HEK293 (cell line): Measurements from ENCODE around the gene HSDL1.

ENCODE experiments used
- CTCF ChIA-PET: fragments of 350-600 bp; formaldehyde crosslinking; extraction: SDS; loops from one replicate; lab custom pipeline; 2021; ENCODE audit warnings: antibody characterized with exemption; lab: Yijun Ruan, JAX
- POLR2A ChIA-PET: fragments of 300-600 bp; formaldehyde crosslinking; extraction: SDS; loops from one replicate; lab custom pipeline; 2020; ENCODE audit warnings: antibody characterized with exemption, inconsistent platforms; lab: Yijun Ruan, JAX
- H3K27ac ChIP-seq: fragments of 200-500 bp; sonication (Bioruptor generic); 2 replicates; pipeline ENCODE4 v1.5.1; 2014; ENCODE audit warnings: low read depth, low read length, control low read depth, inconsistent platforms; ENCODE audit errors: extremely low read depth
- H3K36me3 ChIP-seq, 2 experiments: fragments of 200-500 bp in 1 of 2; sonication (Bioruptor generic) in 1 of 2; 1 replicate in 1 of 2; 2 replicates in 1 of 2; pipeline ENCODE4 v1.5.1; 2014 to 2017; ENCODE audit warnings: inconsistent platforms in 2 of 2, low read length in 2 of 2; ENCODE audit not compliant: control insufficient read depth in 2 of 2, insufficient read depth in 1 of 2
- H3K4me1 ChIP-seq: fragments of 200-500 bp; sonication (Bioruptor generic); 2 replicates; pipeline ENCODE4 v1.5.1; 2014; ENCODE audit warnings: mild to moderate bottlenecking, low read length, inconsistent platforms; ENCODE audit not compliant: control insufficient read depth, insufficient read depth
- H3K4me3 ChIP-seq: 2 replicates; pipeline ENCODE4 v1.5.1; 2011; ENCODE audit warnings: low read depth, mild to moderate bottlenecking, control low read depth, low read length, moderate library complexity
- H3K9me3 ChIP-seq: fragments of 200-500 bp; sonication (Bioruptor generic); 2 replicates; pipeline ENCODE4 v1.5.1; 2014; ENCODE audit warnings: low read depth, low read length, inconsistent platforms; ENCODE audit not compliant: control insufficient read depth, insufficient read depth
- GLIS1 ChIP-seq: fragments of 450-650 bp; formaldehyde crosslinking; IDR thresholded peaks from 2 replicates; pipeline ENCODE4 v1.5.1; 2016; ENCODE audit warnings: missing biosample characterization, missing genetic modification characterization
- GLIS2 ChIP-seq: fragments of 450-650 bp; formaldehyde crosslinking; IDR thresholded peaks from 2 replicates; pipeline ENCODE4 v1.5.1; 2016; ENCODE audit warnings: missing biosample characterization, missing genetic modification characterization
- KLF7 ChIP-seq: fragments of 450-650 bp; formaldehyde crosslinking; IDR thresholded peaks from 2 replicates; pipeline ENCODE4 v1.5.1; 2016; ENCODE audit warnings: missing biosample characterization, missing genetic modification characterization, borderline replicate concordance
- KLF8 ChIP-seq: fragments of 450-650 bp; formaldehyde crosslinking; IDR thresholded peaks from 2 replicates; pipeline ENCODE4 v1.5.1; 2016; ENCODE audit warnings: missing biosample characterization, missing genetic modification characterization
- KLF9 ChIP-seq: fragments of 450-650 bp; formaldehyde crosslinking; IDR thresholded peaks from 2 replicates; pipeline ENCODE4 v1.5.1; 2016; ENCODE audit warnings: missing biosample characterization, missing genetic modification characterization, low read depth
- REPIN1 ChIP-seq: fragments of 450-650 bp; formaldehyde crosslinking; IDR thresholded peaks from 2 replicates; pipeline ENCODE4 v1.5.1; 2017; ENCODE audit warnings: missing biosample characterization, missing genetic modification characterization, low read depth
- SP7 ChIP-seq: fragments of 450-650 bp; formaldehyde crosslinking; IDR thresholded peaks from 2 replicates; pipeline ENCODE4 v1.5.1; 2016; ENCODE audit warnings: missing biosample characterization, missing genetic modification characterization
- WT1 ChIP-seq: fragments of 450-650 bp; formaldehyde crosslinking; IDR thresholded peaks from 2 replicates; pipeline ENCODE4 v1.5.1; 2016; ENCODE audit warnings: missing biosample characterization, missing genetic modification characterization
- ZBTB48 ChIP-seq: fragments of 450-650 bp; formaldehyde crosslinking; IDR thresholded peaks from 2 replicates; pipeline ENCODE4 v1.5.1; 2016; ENCODE audit warnings: missing biosample characterization, missing genetic modification characterization
- ZFP3 ChIP-seq: fragments of 450-650 bp; formaldehyde crosslinking; IDR thresholded peaks from 2 replicates; pipeline ENCODE4 v1.5.1; 2016; ENCODE audit warnings: low read depth, missing biosample characterization, missing genetic modification characterization
- ZNF335 ChIP-seq: fragments of 450-650 bp; formaldehyde crosslinking; conservative IDR thresholded peaks from 2 replicates; pipeline ENCODE4 v1.5.1; 2016; ENCODE audit warnings: missing biosample characterization, missing genetic modification characterization
- ZNF341 ChIP-seq: fragments of 450-650 bp; formaldehyde crosslinking; IDR thresholded peaks from 2 replicates; pipeline ENCODE4; 2016; ENCODE audit warnings: low read depth, missing biosample characterization, missing genetic modification characterization
- ZNF394 ChIP-seq: fragments of 450-650 bp; formaldehyde crosslinking; IDR thresholded peaks from 2 replicates; pipeline ENCODE4 v1.5.1; 2016; ENCODE audit warnings: missing biosample characterization, missing genetic modification characterization, mild to moderate bottlenecking, moderate library complexity, borderline replicate concordance
- ZNF530 ChIP-seq: fragments of 450-650 bp; formaldehyde crosslinking; IDR thresholded peaks from 2 replicates; pipeline ENCODE4 v1.5.1; 2016; ENCODE audit warnings: low read depth, missing biosample characterization, missing genetic modification characterization
- ZNF561 ChIP-seq: fragments of 450-650 bp; IDR thresholded peaks from 2 replicates; pipeline ENCODE4 v1.5.1; 2018; ENCODE audit warnings: missing biosample characterization, missing genetic modification characterization, borderline replicate concordance
- ZNF596 ChIP-seq: fragments of 450-650 bp; IDR thresholded peaks from 2 replicates; pipeline ENCODE4 v1.5.0; 2018; ENCODE audit warnings: missing biosample characterization, mild to moderate bottlenecking, missing genetic modification characterization, moderate library complexity
- ZNF677 ChIP-seq: fragments of 450-650 bp; IDR thresholded peaks from 2 replicates; pipeline ENCODE4 v1.5.0; 2018; ENCODE audit warnings: missing biosample characterization, mild to moderate bottlenecking, missing genetic modification characterization, moderate library complexity
- ZNF785 ChIP-seq: fragments of 450-650 bp; formaldehyde crosslinking; IDR thresholded peaks from 2 replicates; pipeline ENCODE4 v1.5.1; 2016; ENCODE audit warnings: missing biosample characterization, missing genetic modification characterization
- TF ChIP-seq, protein P1 (sequence below): fragments of 450-650 bp; formaldehyde crosslinking; IDR thresholded peaks from 2 replicates; pipeline ENCODE4 v1.5.1; 2017; ENCODE audit warnings: missing biosample characterization, missing genetic modification characterization
- TF ChIP-seq, protein P2 (sequence below): fragments of 450-650 bp; formaldehyde crosslinking; conservative IDR thresholded peaks from 2 replicates; pipeline ENCODE4 v1.5.1; 2016; ENCODE audit warnings: low read depth, missing biosample characterization, missing genetic modification characterization
- TF ChIP-seq, protein P3 (sequence below): fragments of 450-650 bp; formaldehyde crosslinking; IDR thresholded peaks from 2 replicates; pipeline ENCODE4 v1.5.1; 2016; ENCODE audit warnings: missing biosample characterization, missing genetic modification characterization
- TF ChIP-seq, protein P4 (sequence below): fragments of 450-650 bp; formaldehyde crosslinking; IDR thresholded peaks from 2 replicates; pipeline ENCODE4 v1.5.1; 2017; ENCODE audit warnings: missing biosample characterization, missing genetic modification characterization
- TF ChIP-seq, protein P5 (sequence below): fragments of 450-650 bp; formaldehyde crosslinking; IDR thresholded peaks from 2 replicates; pipeline ENCODE4 v1.5.1; 2016; ENCODE audit warnings: missing biosample characterization, missing genetic modification characterization

Gene HSDL1

DNA sequence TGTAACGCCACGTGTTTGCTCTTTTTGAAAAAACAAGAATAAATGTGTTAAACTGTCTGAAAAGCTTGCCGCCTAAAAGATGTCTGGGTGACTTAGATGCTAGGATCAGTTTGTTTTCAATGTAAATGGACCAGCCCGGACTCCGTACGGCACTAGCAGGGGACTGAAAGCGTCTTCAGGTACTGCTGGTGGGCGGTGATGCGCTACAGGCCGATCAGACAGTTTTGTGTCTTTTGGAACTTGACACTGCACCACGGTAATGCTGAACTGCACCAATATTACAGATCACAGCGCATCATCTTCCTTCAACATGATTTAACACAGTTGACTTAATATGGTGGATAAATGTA, 27.5 kb downstream of the HSDL1 start (continued):
- no peak for TF ChIP-seq ZNF394 (tag by site-specific recombination)
- no peak for TF ChIP-seq ZNF596 (tag by site-specific recombination)
- TF ChIP-seq, all 188 proteins: peak for 3

DNA sequence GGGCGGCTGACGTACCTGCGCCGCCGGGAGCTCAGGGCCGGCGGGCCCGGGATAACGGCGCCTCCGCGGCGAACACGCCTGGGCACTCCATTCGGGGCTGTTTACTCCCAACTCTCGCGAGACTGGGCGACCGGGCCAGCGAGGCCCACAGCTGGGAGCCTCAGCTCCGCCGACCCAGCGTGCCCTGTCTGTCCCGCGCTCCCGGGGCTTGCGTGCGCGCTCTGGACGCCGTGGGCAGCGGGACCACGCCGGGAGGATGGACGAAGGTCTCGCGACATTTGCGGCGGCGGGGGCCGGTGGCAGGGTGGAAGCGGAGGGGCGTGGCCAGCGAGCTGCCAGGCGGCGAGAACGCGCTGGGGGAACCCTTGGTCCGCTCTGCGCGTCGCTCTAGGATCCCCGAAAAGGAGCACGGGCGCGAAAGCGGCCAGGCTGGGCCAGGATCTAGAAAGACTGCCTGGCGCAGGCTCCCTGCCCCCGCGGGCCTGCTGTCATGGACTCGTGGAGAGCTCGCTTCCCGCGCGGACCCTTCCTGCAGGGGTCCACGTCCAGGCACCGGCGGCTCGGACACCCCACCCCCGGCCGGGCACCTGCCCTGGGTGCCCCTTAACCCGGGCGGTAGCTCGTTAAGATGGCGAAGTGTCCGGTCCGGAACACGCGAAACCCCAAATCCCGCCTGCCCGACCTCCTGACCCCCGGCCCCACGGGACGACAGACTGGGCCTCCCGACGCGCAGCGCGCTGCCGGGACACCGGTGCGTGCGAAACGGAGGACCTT, 28.1 kb downstream of the HSDL1 start, which contains the start of gene MBTPS1:
Gene MBTPS1, minus strand, starts transcription at position 223 of the 774 bp plus-strand sequence. CDS start 15,159 bp downstream, outside the sequence.
- ChIA-PET CTCF (interaction anchor here (0.7 to 2.4 kb wide), 11 partner anchors 11 to 85 kb away, joined by 3 to 10 read pairs (median 3); partner anchors contain the start of genes DNAAF1, HSDL1 and TAF1C), POLR2A (interaction anchor here (0.6 to 2.8 kb wide), 17 partner anchors 10 to 374 kb away, joined by 3 to 23 read pairs (median 6); partner anchors contain the start of genes DNAAF1, HSDL1 and TAF1C)
- Histone ChIP-seq H3K4me1 (no peaks in the 10 kb centered on the region), H3K27ac (peak within 1 kb of the TSS; percentile 79), H3K36me3 (peaks cover 0 to 15% of the 10 kb centered on the region in 2 experiments; a peak in 1 of 3 replicates), H3K9me3 (no peaks in the 10 kb centered on the region), H3K4me3 (peak within 1 kb of the TSS; percentile 82)
- TF ChIP-seq ZNF785 (tag by site-specific recombination): peak; percentile 48; the same call in 1 of the 2 replicates
- TF ChIP-seq REPIN1 (tag by site-specific recombination): no peak
- TF ChIP-seq ZNF561 (tag by site-specific recombination): peak; percentile 23; the same call in 1 of the 2 replicates
- TF ChIP-seq, protein P1, sequence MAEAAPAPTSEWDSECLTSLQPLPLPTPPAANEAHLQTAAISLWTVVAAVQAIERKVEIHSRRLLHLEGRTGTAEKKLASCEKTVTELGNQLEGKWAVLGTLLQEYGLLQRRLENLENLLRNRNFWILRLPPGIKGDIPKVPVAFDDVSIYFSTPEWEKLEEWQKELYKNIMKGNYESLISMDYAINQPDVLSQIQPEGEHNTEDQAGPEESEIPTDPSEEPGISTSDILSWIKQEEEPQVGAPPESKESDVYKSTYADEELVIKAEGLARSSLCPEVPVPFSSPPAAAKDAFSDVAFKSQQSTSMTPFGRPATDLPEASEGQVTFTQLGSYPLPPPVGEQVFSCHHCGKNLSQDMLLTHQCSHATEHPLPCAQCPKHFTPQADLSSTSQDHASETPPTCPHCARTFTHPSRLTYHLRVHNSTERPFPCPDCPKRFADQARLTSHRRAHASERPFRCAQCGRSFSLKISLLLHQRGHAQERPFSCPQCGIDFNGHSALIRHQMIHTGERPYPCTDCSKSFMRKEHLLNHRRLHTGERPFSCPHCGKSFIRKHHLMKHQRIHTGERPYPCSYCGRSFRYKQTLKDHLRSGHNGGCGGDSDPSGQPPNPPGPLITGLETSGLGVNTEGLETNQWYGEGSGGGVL (tag by site-specific recombination): peak; percentile 78
- peak; percentile 32 for TF ChIP-seq GLIS1 (tag by site-specific recombination)
- no peak for TF ChIP-seq ZFP3 (tag by site-specific recombination)
- peak; percentile 47; the same call in 1 of the 2 replicates for TF ChIP-seq ZNF341 (tag by site-specific recombination)
- TF ChIP-seq KLF8: peak; percentile 55; the same call in 1 of the 2 replicates
- TF ChIP-seq SP7 (tag by site-specific recombination): peak; percentile 52; the same call in 1 of the 2 replicates
- TF ChIP-seq, protein P2, sequence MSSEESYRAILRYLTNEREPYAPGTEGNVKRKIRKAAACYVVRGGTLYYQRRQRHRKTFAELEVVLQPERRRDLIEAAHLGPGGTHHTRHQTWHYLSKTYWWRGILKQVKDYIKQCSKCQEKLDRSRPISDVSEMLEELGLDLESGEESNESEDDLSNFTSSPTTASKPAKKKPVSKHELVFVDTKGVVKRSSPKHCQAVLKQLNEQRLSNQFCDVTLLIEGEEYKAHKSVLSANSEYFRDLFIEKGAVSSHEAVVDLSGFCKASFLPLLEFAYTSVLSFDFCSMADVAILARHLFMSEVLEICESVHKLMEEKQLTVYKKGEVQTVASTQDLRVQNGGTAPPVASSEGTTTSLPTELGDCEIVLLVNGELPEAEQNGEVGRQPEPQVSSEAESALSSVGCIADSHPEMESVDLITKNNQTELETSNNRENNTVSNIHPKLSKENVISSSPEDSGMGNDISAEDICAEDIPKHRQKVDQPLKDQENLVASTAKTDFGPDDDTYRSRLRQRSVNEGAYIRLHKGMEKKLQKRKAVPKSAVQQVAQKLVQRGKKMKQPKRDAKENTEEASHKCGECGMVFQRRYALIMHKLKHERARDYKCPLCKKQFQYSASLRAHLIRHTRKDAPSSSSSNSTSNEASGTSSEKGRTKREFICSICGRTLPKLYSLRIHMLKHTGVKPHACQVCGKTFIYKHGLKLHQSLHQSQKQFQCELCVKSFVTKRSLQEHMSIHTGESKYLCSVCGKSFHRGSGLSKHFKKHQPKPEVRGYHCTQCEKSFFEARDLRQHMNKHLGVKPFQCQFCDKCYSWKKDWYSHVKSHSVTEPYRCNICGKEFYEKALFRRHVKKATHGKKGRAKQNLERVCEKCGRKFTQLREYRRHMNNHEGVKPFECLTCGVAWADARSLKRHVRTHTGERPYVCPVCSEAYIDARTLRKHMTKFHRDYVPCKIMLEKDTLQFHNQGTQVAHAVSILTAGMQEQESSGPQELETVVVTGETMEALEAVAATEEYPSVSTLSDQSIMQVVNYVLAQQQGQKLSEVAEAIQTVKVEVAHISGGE (tag by site-specific recombination): peak; percentile 39; the same call in 1 of the 2 replicates
- TF ChIP-seq WT1 (tag by site-specific recombination): peak; percentile 15; the same call in 1 of the 2 replicates
- TF ChIP-seq, protein P3, sequence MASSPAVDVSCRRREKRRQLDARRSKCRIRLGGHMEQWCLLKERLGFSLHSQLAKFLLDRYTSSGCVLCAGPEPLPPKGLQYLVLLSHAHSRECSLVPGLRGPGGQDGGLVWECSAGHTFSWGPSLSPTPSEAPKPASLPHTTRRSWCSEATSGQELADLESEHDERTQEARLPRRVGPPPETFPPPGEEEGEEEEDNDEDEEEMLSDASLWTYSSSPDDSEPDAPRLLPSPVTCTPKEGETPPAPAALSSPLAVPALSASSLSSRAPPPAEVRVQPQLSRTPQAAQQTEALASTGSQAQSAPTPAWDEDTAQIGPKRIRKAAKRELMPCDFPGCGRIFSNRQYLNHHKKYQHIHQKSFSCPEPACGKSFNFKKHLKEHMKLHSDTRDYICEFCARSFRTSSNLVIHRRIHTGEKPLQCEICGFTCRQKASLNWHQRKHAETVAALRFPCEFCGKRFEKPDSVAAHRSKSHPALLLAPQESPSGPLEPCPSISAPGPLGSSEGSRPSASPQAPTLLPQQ (tag by site-specific recombination): peak; percentile 41
- TF ChIP-seq, protein P4, sequence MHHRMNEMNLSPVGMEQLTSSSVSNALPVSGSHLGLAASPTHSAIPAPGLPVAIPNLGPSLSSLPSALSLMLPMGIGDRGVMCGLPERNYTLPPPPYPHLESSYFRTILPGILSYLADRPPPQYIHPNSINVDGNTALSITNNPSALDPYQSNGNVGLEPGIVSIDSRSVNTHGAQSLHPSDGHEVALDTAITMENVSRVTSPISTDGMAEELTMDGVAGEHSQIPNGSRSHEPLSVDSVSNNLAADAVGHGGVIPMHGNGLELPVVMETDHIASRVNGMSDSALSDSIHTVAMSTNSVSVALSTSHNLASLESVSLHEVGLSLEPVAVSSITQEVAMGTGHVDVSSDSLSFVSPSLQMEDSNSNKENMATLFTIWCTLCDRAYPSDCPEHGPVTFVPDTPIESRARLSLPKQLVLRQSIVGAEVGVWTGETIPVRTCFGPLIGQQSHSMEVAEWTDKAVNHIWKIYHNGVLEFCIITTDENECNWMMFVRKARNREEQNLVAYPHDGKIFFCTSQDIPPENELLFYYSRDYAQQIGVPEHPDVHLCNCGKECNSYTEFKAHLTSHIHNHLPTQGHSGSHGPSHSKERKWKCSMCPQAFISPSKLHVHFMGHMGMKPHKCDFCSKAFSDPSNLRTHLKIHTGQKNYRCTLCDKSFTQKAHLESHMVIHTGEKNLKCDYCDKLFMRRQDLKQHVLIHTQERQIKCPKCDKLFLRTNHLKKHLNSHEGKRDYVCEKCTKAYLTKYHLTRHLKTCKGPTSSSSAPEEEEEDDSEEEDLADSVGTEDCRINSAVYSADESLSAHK (tag by site-specific recombination): peak; percentile 32; the same call in 1 of the 2 replicates
- peak; percentile 96 for TF ChIP-seq ZNF335
- peak; percentile 90 for TF ChIP-seq GLIS2
- no peak for TF ChIP-seq ZNF530
- TF ChIP-seq, protein P5, sequence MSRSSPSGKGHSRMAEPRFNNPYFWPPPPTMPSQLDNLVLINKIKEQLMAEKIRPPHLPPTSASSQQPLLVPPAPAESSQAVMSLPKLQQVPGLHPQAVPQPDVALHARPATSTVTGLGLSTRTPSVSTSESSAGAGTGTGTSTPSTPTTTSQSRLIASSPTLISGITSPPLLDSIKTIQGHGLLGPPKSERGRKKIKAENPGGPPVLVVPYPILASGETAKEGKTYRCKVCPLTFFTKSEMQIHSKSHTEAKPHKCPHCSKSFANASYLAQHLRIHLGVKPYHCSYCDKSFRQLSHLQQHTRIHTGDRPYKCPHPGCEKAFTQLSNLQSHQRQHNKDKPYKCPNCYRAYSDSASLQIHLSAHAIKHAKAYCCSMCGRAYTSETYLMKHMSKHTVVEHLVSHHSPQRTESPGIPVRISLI (tag by site-specific recombination): no peak
- TF ChIP-seq KLF7 (tag by site-specific recombination): peak; percentile 14; the same call in 1 of the 2 replicates
- TF ChIP-seq ZNF677 (tag by site-specific recombination): 0 out of 2 replicates have a peak, but pooled peaks have one; percentile 9
- TF ChIP-seq KLF9 (tag by site-specific recombination): peak; percentile 96
- TF ChIP-seq ZBTB48 (tag by site-specific recombination): peak; percentile 81
